ENCODE results near the gene PRKAR1B.

GRCh38 chr7:726854-727103 lies 302 bp downstream of the PRKAR1B start:
- TF ChIP-seq CTCF (IDR thresholded peaks at IDR 0.05 in 2 of 3, conservative IDR thresholded peaks at IDR 0.05 in 1 of 3; ENCODE audit: borderline replicate concordance in 1 of 3, insufficient read depth in 1 of 3, low read depth in 2 of 3, low read length in 2 of 3) (no peak), POLR2A (IDR thresholded peaks at IDR 0.05; ENCODE audit: borderline replicate concordance, extremely low read depth, insufficient read depth, insufficient read length) (no peak), EZH2 (IDR thresholded peaks at IDR 0.05) (no peak), CEBPB (IDR thresholded peaks at IDR 0.05; ENCODE audit: low read depth) (no peak), ZNF274 (IDR thresholded peaks at IDR 0.05; ENCODE audit: low read depth, low read length) (no peak), CBX3 (IDR thresholded peaks at IDR 0.05; ENCODE audit: low read depth) (no peak), MAX (IDR thresholded peaks at IDR 0.05) (no peak), ZBTB33 (IDR thresholded peaks at IDR 0.05; ENCODE audit: extremely low read depth, insufficient replicate concordance, low read length) (no peak), ATF3 (IDR thresholded peaks at IDR 0.05) (no peak)

All from HCT116 (cell line).